GM21390 (cell line): Measurements from ENCODE around the gene COA1.

Experiments
- ATAC-seq: cut with Tn5 transposase; IDR thresholded peaks from one replicate; pipeline ENCODE4 v1.9.1; 2021; ENCODE audit not compliant: unreplicated experiment

COA1 gene

DNA sequence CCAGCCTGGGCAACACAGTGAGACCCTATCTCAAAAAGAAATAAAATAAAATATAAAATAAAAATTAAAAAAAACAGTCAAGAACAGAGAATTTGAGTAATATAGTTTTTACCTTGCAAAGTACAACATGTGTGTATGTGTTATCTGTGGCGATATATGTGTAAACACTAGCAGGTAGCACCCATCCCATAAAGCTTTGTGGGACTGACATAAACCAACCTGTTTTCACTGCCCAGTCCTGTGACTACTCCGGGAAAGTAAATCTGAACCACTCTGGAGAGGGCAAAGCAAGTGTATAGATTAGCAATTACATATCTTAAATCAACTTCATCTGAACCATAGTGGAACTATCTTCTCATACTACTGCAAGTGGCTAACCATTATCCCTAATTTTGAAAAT is 72.3 kb downstream of the COA1 start:
- no peak for ATAC-seq

- no peak for ATAC-seq
These were observed 73.7 kb downstream of the COA1 start for GRCh38 chr7:43655584-43655983.

GRCh38 chr7:43653891-43654504 is 75.3 kb downstream of the COA1 start:
- no peak for ATAC-seq

DNA sequence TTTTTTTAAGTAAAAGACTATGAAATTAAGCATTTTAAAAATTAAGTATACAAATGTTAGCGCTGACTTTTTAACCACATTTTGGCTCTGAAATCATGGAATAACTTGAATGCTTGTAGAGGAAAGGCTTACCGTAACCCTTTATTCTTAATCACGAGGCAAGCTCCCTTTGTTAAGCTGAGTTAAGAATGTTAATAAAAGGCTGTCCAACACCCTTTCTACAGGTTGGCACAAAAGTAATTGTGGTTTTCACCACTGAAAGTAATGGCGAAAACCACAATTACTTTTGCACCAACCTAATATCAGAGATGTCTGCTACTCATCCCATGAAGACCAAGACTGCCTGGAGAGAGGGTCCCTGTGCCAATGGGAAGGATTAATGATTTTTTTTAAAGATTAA is 75.9 kb downstream of the COA1 start:
- no peak for ATAC-seq

GRCh38 chr7:43652364-43652763 is 77.0 kb downstream of the COA1 start:
- no peak for ATAC-seq

- ATAC-seq, result no peak
These were observed 78.8 kb downstream of the COA1 start for GRCh38 chr7:43650457-43651052.

DNA sequence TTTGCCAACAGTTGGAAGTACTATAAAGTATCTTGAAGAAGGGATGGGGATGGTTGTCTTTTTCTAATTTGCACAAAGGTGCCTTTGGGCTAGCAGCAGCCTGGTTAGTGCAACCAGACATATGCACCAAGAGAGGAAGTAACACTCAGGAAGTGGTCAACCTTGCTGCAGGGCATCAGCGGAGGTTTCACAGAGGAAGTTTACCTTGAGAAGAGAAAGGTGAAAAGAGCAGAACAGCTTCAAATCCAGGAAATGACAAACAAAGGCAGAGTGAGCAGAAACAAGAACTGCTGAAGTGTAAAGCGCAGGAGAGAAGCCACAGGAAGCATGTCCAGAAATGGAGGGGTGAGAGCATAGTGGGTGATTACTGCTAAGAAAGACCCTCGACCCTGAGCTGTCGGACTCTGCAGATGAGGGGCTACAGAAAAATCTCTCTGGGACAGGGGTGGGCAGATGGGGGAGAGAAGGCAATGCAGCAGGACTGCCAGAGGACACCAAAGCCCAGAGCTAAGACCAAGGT is 79.5 kb downstream of the COA1 start:
- peak; percentile 66 for ATAC-seq

DNA sequence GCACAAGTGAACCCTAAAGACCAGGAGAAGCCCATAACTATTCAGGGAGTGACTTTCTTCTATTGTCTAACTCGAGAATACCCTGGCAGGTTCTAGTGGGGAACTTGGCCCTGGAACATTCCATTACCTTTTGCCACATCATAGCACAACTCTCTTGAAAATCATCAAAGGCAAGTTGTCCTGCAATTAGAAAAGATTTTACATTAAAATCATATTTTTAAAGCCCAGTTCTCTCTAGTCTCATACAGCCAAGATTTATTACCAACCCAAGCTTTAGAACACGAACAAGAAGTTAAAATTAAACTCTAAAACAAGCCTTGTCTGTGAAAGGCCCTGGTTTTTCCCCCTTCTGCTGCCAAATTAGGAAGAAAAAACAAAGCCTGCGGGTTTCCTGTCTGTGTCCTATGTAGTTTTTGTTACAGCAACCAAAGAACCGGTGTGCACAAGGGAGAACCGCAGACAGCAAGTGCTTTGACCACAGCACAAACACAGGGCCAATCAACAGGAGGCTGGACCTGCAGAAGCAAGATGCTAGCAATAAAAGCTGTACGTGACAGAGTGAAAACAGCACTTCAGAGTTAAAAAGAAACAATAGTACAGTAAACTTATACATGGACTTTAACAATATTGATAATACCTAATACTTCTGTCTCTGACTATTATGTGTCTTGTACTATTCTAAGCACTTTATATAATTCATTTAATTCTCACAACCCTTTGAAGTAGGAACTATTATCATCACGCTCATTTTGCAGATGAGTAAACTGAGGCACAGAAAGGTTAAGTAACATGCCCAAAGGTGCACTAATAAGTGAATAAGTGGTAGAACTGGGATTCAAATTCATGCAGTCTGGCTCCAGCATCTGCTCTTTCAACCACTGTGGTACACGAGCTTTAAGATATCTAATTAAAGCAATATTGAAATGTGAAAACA is 80.6 kb downstream of the COA1 start:
- peak; percentile 51 for ATAC-seq

- ATAC-seq, result peak; percentile 19
These were observed 81.5 kb downstream of the COA1 start for GRCh38 chr7:43647673-43648472.

- no peak for ATAC-seq
These were observed 82.0 kb downstream of the COA1 start for GRCh38 chr7:43647339-43647672.

DNA sequence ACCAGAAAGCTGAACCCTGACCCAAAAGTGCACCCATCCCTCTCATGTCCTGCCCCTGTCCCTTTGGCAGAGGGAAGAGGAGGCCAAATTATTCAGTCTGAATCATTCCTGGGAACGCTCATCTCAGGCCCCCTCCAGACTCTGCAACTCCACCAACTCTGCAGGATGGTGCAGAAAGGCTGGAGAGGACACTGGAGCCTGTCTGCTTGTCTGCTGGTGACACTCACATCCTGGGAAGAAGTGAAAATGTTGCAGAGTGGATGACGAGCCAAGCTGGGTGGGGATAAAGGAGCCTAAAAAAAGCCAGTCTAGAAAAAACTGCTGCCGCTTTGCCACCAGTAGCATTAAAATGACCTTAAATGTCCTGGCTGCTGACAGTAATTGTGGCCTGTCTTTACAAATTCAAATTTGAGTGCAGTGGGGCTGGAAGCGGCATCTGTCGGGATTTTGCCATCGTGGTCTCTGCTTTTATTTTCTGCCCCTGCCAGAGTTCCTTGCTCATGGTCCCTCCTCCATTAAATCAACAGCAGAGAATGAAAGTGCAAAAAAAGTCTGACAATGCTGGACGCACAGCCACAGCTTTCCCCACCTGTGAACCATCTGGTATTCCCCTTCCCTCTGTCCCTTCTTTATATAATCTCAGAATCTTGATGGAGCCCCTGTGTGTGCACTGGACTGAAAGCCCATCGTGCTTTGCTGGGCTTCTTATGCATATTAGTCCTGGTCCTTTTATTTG is 82.6 kb downstream of the COA1 start:
- ATAC-seq, result no peak

DNA sequence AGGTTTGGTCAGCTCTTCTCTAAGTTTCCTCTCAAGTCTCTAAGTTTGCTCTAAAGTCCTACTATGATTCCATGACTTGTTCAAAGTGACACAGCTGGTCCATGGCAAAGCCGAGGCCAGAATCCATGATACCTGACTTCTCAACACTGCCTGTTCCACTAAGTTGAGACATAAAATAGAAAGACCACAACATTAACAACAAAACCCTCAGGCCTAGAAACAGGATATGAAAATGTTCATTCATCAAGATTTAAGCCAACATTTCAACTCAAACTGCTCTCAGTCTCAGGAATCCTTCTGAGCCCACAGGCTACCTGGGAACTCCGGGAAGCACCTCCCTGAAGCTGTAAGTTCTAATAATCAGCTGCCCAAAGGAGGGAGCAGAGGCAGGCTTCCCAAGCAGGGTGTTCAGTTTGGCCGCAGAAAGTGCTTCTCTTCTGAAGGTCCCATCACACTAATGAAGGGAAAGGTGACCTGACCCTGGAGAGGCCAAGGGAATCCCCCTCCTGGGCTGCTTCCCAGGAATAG is 83.6 kb downstream of the COA1 start:
- no peak for ATAC-seq

DNA sequence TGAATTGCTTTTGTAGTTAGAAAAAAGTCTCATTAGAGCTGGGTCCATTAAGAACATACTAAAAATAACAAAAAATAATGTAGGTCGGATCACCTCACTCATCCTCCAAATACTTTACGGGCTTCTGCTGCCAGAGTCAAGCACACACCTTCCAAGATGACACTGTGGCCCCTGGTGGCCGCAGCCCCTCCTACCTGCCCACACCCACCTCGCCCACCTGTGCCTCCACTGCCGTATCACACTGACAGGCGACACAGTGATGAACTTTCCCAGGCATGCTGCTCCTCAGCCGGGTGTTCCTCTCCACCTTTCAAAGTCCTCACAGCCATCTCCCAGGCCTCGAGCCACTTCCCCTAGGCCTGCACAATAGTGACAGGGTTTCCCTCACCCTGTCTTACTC is 85.5 kb downstream of the COA1 start:
- ATAC-seq, result no peak

DNA sequence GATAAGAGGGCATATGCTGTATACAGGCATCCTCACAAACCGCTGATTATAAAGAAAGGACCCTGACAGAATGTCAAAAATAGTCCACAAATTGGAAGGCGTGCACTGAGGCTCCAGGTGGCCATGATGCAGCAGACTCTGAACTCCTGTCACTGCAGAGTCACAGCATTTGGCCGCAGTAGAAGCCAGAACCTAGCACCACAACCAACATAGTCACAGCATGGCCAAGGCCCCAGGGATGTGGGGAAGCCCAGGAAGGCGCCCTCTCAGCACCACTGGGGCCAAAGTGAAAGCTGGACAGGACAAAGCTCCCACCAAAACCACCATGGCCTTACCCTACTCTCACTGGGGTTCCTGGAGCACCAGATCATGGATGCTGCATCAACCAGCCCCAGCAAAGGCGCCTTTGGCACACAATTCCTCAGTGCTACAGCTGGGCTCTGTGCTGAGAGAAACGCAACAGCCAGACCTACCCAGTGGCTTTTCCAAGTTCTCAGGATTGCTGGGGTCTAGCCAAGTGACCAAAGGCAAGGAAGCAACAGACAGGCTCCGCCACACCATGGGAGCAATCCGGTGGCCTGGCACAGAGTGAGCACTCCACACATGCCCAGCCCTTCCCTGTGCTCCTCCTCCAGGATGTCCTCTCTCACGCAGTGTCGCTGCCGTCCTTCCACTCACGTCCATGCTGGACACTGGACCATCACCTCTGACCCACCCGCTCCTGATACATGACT is 86.3 kb downstream of the COA1 start:
- ATAC-seq, result no peak

- ATAC-seq, result no peak
These were observed 88.6 kb downstream of the COA1 start for GRCh38 chr7:43640679-43641078.

DNA sequence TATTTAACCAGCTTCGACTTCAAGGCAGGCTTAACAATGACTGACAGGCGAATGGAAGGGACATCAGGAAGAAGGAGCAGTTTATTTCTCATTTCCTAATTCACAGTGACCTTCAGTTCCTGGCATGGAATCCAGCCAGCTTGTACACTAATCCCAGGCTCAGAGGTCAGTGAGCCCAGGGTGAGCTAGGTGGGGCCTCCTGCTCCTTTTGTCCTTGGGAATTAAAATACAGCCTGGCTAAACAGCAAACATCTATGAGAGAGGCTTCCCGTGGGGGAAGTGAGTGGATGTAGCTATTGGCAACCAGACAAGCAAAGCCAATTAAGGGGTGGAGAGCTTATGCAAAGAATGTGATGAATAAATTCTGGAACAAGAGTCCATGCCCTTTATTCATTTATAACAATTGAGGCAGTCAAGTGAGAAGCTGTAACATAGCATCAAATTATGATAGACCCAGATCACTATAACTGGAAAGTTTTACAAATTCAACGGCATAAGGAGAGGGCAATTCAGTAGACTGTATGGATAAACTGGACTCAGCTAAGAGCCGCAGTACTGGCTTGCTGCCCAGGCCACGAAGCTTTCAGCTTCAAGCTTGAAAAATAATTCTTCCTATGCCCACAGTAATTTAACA is 89.3 kb downstream of the COA1 start:
- no peak for ATAC-seq

GRCh38 chr7:43637114-43637806 is 92.1 kb downstream of the COA1 start:
- no peak for ATAC-seq

- no peak for ATAC-seq
These were observed 93.2 kb downstream of the COA1 start for GRCh38 chr7:43636093-43636492.
